NCI-H1048 (cell line): ENCODE measurements around the gene IL1A.

Experiments
- DNase-seq: peaks from one replicate; lab custom pipeline; 2025; lab: John Stamatoyannopoulos, UW

IL1A gene

DNA sequence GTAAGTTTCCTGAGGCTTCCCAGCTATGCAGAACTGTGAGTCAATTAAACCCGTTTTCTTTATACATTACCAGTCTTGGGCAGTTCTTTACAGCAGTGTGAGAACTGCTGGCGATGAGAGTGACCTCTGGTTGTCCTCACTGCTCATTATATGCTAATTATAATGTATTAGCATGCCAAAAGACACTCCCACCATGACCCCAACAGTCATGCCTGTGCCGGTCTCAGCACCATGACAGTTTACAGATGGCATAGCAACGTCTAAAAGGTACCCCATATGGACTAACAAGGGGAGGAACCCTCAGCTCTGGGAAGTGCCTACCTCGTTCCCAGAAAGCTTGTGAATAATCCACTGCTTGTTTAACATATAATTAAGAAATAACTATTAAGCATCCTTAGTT, 8.1 kb upstream of the IL1A start:
- no peak for DNase-seq

DNA sequence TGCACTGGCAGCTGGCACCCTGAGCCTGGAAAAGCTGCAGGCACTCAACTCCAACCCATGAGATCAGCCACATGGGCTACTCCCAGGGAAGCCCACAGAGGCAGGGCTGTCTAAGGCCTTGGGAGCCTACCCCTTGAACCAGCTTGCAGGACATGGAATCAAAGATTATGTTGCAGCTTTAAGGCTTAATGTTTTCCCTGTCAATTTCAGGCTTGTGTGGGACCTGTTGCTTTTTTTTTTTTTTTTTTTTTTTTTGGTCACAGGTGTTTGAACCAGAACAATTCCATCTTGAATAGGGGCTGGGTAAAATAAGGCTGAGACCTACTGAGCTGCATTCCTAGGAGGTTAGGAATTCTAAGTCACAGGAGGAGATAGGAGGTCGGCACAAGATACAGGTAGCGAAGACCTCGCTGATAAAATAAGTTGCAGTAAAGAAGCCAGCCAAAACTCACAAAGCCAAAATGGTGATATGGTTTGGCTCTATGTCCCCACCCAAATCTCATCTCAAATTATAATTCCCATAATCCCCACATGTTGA, 7.5 kb upstream of the IL1A start:
- no peak for DNase-seq

DNA sequence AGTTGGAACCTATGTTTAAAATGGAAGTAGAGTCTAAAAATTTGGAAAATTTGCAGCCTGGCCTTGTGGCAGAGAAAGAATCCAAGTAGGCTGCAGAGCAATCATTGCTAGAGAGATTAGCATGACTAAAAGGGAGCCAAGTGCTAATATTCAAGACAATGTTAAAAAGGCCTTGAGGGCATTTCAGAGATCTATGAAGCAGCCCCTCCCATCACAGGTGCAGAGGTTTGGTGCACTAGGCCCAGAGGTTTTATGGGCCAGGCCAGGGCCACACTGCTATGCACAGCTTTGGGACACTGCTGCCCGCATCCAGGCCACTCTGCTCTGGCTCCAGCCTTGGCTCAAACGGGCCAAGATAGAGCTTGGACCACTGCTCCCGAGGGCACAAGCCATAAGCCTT, 6.7 kb upstream of the IL1A start:
- DNase-seq = no peak

DNA sequence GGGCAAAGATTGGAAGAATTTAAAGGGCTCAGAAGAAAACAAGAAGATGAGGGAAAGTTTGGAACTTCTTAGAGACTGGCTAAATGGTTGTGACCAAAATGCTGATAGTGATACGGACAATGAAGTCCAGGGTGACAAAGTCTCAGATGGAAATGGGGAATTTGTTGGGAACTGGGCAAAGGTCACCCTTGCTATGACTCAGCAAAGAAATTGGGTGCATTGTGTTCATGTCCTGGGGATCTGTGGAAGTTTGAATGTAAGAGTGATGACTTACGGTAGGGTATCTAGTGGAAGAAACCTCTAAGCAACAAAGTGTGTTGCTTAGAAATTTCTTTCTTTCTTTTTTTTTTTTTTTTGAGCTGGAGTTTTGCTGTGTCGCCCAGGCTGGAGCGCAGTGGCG, 6.0 kb upstream of the IL1A start:
- no peak for DNase-seq

DNA sequence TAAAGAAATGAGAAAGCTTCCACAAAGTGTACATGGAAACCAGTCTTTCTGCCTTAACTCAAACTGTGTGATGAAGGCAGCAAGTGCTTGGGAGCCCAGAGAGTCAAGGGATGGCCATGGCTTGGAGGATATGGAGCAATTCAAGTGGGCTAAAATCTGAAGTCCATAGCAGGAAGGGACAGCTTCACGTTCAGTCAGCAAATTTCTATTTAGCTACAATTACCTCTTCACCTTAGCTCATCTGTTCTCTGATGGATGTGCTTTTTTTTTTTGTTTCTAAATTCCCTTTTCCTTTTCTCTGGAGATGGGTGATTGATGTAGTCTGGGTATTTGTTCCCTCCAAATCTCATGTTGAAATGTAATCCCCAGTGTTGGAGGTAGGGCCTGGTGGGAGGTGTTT, 4.9 kb upstream of the IL1A start:
- no peak for DNase-seq

DNA sequence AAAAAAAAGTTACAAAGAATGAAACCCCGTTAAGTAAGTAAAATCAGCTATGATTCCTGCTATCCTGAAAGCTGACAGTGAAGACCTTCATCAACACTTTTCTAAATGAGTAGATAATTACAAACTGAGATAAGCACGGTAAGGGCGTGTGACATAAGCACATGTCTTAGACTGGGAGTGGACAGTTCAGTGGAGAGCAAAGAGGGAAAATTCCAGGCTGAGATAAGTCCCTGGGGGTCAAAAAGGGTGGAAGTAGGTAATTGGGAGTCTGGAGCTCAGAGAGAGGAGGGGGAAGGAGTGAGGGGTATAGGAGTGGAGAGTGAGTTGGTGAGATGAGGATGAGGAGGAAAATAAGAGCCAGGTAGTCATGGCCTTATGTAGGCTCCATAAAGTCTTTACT, 4.4 kb upstream of the IL1A start:
- DNase-seq = no peak

DNA sequence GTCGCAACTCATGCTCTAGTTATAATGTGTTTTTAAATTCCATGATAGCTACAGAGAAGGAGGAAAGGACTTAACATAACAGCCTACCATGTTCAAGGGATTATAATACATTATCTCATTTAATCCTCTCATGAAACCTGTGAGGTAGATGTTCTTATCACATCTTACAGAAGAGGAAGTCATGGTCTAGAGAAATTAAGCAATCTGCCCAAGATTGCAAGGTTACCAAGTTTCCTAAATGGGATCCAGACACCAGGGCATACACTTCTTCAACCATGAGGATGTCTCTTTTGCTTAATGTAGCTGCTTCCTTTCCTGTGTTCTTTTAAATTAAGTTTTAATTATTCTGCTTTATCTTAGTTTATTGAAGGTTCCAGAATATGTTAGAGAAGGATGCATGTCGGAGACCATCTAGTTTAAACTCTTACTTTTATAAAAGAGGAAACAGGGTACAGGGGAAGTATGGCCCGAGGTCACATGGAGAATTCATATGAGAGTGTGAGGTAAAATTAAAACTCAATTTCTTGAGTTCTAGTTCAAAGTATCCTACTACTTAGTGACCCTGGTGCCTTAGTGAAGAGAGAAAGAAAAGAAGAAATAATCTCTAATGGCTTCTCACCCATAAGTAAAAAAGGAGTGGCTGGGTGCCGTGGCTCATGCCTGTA, 3.6 kb upstream of the IL1A start:
- no peak for DNase-seq

DNA sequence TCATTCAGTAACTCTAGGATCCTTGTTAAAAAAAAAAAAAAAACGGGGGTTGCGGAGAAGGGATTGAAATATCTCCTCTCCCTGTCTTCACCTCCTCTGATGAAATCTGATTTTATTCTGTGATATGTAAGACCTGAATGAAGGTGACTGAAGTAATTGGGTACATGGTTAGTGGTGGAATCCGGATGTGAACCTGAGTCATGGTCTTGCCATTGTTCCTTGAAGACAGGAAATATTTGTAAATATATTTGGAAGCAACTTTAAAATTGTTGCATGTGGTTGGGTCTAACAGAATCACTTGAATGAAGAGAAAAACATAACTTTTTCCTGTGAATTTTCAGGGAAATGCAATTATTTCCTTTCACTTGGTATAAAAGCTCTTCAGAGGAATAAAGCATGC, 3.0 kb upstream of the IL1A start:
- no peak for DNase-seq

DNA sequence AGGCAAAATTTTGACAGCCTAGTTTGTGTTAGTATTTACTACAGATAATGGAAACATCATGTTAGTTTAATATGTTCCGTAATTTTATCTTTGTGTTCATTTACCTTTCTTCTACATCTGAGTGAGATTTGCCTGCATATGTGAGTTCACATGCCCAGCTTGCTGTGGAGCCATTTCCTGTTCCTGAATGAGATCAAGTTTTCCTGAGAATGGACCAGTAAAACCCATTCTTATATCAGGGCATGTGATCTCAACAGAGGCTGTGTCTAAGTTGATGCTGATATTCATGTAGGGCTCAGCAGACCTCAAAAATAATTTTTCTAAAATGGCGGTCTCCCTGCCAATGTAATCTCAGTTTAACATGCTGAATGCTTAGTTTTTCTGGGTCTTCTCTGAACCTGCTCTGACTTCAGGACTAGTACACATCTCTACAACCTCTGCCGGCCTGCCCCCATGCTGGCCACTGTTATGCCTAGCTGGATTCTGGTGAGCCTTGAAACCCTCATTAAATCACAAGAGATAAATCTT, 1.0 kb downstream of the IL1A start:
- DNase-seq = no peak

DNA sequence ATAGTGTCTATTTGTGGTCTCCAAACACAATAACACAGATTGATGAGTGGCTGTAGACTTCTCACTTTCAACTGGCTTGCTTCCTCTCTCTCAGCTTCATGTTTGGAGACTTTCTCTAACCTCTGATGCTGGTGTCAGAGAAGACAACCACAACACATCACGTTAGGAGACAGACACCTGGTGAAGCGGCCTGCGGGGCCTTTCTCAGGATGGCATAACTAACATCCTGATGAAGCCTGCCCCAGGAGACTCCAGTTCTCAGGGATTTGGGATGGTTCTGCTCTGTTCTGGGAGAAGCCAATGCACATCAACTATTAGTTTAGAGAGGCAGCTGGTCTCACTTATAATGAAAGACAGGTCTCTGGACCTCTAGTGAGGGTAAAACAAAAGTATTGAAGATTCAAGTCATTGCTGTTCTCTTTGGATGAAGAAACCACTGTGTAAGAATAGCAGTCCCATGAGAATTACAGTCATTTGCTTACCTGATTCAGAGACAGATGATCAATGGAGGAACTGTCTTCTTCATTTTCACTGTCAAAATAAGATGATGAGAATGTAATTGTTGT, 2.0 kb downstream of the IL1A start:
- DNase-seq = no peak

DNA sequence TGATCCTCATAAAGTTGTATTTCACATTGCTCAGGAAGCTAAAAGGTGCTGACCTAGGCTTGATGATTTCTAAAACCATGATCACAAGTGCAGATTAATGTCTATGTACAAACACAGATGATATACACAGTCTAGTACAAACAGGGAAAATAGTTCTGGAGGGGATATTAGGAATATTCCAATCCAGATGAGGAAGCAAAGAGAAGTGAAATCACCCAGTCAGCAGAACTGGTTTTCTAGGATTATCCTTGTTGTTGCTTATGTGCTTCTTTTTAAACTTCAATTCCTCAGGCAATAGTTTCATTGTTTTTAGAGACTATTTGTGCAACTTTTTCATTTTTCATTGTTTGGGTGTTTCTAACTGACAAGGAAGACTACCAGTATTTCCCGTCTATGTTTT, 4.7 kb downstream of the IL1A start:
- DNase-seq = no peak

DNA sequence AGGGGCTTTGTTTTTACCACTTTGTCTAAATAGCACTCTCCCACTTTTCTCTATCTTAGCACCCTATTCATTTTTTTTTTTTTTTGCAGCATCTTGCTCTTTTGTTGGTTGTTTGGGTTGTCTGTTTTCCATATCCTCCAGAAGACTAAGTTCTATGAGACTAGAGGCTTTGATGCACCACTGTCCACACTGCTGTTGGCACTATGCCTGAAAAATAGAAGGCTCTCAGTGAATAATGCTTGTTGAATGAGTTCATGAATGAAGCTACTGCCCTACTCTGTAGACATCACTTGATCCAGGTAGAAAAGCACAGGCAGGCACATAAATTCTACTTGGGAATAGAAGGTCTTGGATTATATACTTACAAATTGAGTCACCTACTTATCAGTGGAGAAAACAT, 7.3 kb downstream of the IL1A start:
- no peak for DNase-seq

DNA sequence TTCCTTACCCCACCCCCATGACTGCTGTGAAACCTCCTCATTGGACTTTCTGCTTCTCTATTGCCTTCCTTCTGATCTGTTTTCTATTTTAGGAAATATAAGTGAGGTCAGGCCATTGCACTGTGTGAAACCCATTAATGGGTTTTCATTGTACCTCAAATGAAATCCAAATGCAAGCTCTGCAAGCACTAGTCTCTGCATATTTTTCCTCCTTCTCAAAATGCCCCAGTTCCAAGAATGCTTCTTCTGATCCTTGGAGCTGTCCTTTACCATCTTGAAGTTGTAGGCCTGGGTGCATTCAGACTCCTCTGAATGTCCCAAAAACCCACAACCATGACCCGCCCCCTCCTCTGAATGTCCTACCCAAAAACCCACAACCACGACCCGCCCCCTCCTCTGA, 8.2 kb downstream of the IL1A start:
- DNase-seq = no peak

DNA sequence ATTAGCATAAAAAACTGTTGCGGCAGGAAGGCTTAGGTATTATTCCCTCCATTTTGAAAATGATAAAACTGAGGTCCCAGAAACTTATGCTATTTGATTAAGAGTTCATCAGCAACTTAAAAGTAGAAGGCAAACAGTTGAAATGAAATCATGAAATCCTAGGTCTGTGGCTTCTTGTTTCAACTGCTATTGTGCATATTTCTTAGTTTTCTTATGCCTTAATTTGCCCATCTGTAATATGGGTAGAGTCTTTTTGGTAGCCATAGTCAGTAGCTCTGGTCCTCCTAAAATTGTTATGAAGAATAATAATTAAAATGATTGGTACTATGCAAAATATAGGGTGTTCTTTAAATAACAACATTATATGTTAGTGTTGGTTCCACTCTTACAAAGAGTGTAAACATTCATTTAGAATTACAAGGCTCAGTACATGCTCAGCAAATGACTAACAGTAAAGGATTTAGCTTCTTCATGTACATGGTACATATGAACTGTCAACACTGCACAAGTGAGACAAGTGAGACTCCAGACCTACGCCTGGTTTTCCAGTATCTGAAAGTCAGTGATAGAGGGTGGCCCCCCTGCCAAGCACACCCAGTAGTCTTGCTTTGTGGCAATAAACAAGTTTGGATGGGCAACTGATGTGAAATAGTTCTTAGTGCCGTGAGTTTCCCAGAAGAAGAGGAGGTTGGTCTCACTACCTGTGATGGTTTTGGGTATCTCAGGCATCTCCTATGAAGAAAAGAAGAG, 9.6 kb downstream of the IL1A start:
- DNase-seq = no peak

DNA sequence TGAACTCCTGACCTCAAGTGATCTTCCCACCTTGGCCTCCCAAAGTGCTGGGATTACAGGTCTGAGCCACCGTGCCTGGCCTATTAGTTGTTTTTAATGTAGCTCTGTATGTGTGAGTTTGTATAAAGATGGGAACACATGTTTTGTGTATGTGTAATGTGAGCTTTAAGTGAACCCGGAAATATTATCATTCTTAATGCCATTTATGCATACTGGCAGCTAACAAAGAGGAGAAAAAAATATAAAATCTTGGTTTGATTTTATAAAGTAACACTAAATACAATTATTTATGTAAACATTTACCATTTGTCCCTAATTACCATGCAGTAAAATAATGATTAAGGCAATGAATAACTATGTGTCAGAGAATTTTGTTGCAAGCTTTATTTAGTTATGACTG, 10.7 kb downstream of the IL1A start:
- no peak for DNase-seq

DNA sequence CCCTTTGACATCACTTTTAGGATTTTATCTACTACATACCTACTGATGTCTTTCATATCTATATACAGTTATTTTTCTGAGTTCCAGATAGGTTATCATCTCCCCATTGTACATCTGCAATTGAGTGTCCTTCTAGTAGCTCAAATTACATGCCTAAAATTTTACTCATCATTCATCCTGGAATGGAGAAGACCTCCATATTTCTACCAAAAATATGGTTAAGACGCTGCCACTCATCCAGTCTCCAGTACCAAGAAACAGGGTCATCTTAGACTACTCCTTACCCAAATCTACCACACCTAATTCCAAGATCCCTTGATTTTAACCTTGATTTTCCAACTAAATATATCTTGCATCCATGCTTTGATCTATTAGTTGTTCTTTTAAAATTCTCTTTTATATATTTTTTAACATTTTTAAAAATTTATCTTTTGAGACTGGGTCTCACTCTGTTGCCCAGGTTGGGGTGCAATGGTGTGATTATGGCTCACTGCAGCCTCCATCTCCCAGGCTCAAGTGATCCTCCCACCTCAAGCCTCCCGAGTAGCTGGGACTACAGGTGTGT, 11.3 kb downstream of the IL1A start:
- DNase-seq = no peak

DNA sequence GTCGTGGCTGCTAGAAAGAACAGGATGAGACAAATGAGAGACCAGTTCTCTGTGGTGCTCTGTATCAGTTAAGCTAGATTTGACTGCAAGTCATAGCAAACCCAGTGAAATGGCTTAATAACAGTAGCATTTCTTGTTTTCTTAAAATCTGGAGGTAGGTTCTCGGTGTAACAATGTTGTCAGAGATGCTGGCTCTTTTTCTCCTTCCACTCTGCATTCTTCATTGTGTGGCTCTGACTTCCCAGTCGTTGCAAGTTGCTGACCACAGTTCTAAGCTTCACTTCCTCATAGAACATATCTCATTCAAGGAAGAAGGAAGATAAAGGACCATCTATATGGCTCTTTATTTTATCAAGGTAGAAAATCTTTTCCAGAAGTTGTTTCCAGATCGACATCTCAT, 12.0 kb downstream of the IL1A start:
- DNase-seq = no peak

DNA sequence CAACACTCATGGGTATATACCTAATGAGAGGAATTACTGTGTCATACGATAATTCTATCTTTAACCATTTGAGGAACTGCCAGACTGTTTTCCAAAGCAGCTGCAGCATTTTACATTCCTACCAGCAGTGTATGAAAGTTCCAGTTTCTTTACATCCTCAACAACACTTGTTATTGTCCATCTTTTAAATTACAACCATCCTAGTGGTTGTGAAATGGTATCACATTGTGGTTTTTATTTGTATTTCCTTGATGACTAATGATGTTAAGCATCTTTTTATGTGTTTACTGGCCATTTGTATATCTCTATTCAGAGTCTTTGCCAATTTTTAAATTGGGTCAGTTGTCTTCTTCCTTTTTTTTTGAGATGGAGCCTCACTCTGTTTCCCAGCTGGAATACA, 15.9 kb downstream of the IL1A start:
- DNase-seq = no peak

DNA sequence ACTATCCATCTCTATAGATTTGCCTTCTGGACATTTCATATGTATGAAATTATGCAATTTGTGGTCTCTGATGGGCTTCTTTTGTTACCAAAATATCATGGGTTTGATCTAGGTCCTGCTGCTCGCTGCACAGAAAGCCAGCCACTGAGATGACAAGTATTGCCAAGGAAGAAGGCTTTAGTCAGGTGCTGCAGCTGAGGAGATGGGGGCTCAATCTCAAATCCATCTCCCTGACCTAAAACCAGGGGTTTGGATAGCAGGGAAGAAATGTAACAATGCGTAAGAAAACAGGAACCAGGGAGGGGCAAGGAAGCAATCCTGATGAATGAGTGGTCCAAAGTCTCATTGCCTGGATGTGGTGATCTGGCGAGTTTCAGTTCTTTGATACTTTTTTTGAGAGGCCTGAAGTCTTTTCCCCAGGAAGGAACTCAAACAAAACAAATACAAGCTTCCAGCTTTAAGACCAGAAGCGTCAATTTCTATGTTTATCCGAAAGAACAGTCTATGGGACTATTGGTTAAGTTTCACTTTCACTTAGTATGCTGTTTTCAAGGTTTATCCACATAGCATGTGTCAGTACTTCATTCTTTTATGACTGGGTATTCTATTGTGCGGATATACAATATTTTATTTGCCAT, 16.5 kb downstream of the IL1A start:
- no peak for DNase-seq

DNA sequence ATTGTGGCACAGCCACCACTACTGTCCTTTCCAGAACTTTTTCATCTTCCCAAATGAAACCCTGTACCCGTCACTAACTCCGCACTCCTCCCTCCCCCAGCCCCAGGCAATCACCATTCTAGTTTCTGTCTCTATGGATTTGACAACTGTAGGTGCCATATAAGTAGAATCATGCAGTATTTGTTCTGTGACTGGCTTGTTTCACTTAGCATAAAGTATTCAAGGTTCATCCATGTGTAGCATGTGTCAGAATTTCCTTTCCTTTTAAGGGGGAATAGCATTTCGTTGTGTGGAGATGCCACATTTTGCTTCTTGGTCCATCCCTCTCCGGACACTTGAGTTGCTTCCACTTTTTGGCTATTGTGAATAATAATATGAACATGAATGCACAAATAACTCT, 19.0 kb downstream of the IL1A start:
- DNase-seq = no peak

DNA sequence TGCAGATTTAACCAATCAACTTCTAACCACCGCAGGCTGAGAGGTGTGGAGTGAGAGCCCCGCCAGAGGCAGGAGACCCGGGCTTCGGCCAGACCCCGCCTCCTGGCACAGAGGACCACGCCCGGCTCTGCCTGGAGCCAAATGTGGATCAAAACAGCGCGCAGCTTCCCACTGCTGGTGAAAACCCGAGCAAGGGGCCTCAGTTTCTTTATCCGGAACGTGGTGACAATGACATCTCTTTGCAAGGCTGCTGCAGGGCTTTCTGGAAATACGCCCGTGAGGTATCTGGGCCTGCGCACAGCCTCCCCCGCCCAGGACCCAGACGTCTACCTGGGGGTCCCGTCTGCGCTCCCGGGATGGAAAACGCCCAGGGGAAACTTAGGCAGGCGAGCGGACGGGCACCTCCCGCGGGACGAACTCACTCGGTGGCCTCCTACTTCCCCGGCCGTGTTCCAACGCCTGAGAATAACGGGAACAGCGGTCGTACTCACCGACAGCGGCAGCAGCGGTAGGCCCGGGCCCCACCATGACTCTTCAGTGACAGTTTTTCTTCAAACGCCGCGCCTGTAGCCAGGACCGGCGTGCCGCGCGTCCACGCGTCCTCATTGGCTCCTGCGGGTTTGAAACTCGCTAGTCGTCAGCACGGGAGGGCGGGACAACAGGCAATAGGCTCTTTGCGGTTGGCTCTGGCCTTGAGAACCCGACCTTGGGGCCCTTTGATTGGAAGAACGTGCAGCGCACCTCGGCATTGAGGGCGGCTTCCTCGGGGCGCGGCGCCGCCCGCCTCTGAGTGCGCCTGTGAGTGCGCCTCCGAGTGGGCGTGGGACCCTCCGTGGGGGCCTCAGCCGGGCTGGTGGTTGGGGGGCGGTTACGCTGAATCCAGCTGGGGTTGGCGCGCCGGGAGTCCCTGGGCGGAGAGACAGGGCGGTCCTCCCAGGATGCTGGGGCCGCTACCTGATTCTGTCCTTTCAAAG, 19.9 kb downstream of the IL1A start, which contains the start of gene CKAP2L:
TSS of gene CKAP2L (minus strand) at position 539 of the 974 bp plus-strand sequence. CDS start at position 528, 11 bp downstream.
- DNase-seq = peak; percentile 96
